Lung (tissue), 12 donors: Measurements from ENCODE around the gene GNAI2. TPM values are rescaled to one million over a fixed set of nuclear protein-coding genes. Genes with fewer than 3 reads are reported as not detected.
A peak's percentile ranks its signal among the peaks of the same experiment; 100 is the strongest.

Experiments used
- ATAC-seq: fragments of 200-7000 bp; cut with Tn5 transposase; one replicate; pipeline ENCODE4 v1.9.1; 2020; ENCODE audit warnings: moderate number of reproducible peaks; ENCODE audit not compliant: insufficient read depth, low FRiP score
- DNase-seq, 3 donors: peaks; one replicate each; pipeline ENCODE4 v3.0.0-alpha.2; 2013 to 2017
- H3K27ac ChIP-seq, 2 donors: one replicate each; pipeline ENCODE4 v1.5.1; 2013; ENCODE audit warnings: mild to moderate bottlenecking in 2 of 2, moderate library complexity in 2 of 2, control low read depth in 1 of 2, inconsistent platforms in 1 of 2, low read depth in 1 of 2, low read length in 1 of 2
- H3K27me3 ChIP-seq, 3 donors: one replicate each; pipeline ENCODE4 v1.5.1; 2013; ENCODE audit warnings: low read length in 2 of 3; ENCODE audit not compliant: control insufficient read depth in 3 of 3, insufficient read depth in 3 of 3
- H3K36me3 ChIP-seq, 4 donors: one replicate each; pipeline ENCODE4 v1.5.1; 2013; ENCODE audit warnings: low read length in 4 of 4, mild to moderate bottlenecking in 1 of 4, moderate library complexity in 1 of 4; ENCODE audit not compliant: control insufficient read depth in 4 of 4, insufficient read depth in 4 of 4
- H3K4me1 ChIP-seq, 5 donors: one replicate each; pipeline ENCODE4 v1.5.1; 2013; ENCODE audit warnings: low read length in 5 of 5, mild to moderate bottlenecking in 2 of 5, moderate library complexity in 1 of 5; ENCODE audit not compliant: control insufficient read depth in 5 of 5, insufficient read depth in 5 of 5
- H3K4me3 ChIP-seq: one replicate; pipeline ENCODE4 v1.5.1; 2013; ENCODE audit warnings: mild to moderate bottlenecking, control low read depth, moderate library complexity
- H3K9ac ChIP-seq, 2 donors: one replicate each; pipeline ENCODE4 v1.5.1; 2013; ENCODE audit warnings: low read length in 2 of 2, control low read depth in 1 of 2; ENCODE audit not compliant: insufficient read depth in 1 of 2
- H3K9me3 ChIP-seq, 4 donors: one replicate each; pipeline ENCODE4 v1.5.1; 2013; ENCODE audit warnings: low read length in 3 of 4, mild to moderate bottlenecking in 1 of 4, moderate library complexity in 1 of 4; ENCODE audit not compliant: control insufficient read depth in 4 of 4, insufficient read depth in 3 of 4
- WGBS, 2 donors: extraction: QIAGEN DNeasy Blood & Tissue Kit; methylation state at CpG; one replicate each; pipeline ENCODE4 v1.1.7; 2013; 5-methylcytosine and 5-hydroxymethylcytosine counted together
- polyA plus RNA-seq, 2 donors: library from polyadenylated mRNA; stranded (reverse); fragments of 200-250 nt; gene quantifications; one replicate each; pipeline ENCODE4 v1.2.1, GENCODE V29; 2013
- total RNA-seq, 2 donors: library from RNA; depleted of rRNA in 1 of 2; stranded (reverse); fragments of >200 nt in 1 of 2; gene quantifications; one replicate each; pipeline ENCODE4 v1.2.1, GENCODE V29; 2014 to 2021
- TF ChIP-seq, protein P1 (sequence below): IDR thresholded peaks from 2 replicates; pipeline ENCODE4 v1.5.1; 2012; ENCODE audit warnings: mild to moderate bottlenecking; ENCODE audit errors: control extremely low read depth, extremely low read depth
- donor health status: control.
- donor health status: control.
- donor health status: Bipolar disorder and iron deficiency.
- donor health status: healthy.
- donor health status: DM: yes; HTN: yes; CAD: no.

GNAI2 gene
- total and polyA plus RNA-seq, 4 donors, result 217 to 364 (median 278) TPM

DNA sequence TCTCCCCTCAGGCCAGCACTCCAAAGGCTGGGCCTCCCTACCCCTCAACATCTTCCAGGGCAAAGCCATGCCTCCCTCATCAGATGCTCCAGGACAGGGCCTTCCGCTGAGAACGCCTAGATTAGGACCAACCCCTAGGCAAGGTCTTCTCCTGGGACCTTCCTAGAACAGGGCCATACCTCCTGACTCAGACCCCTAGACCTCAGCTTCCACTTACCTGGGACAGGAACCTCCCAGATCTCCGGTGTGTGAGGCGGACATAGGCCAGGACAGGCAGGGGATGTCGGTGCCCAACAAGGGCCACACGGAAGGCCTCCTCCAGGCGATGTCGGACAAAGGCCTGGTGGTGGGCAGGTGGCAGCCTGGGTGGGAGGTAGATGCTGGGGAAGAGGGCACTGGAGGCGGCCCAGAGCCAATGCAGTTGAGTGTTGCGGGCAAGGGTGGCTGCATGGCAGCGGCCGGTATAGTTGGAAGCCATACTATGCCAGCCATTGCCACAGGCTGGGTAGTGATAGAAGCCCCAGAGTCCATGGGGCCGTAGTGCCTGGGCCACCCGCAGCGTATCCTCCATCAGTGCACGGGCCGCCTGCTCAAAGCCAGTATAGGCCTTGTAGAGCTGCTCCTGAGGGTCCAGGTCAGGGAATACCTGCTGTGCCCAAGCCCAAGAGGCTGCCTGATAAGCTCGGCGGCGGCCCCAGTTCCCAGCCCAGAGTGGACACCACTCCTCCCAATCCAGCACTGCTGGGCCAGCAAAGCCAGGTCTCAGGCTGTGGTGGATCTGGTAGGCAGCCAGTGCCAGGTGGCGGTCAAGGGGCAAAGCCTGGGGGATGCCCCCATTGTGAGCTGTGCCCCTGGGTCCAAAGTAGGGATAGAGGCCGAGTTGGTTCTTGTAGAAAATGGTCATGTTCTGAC, 58.7 kb downstream of the GNAI2 start:
- Histone ChIP-seq H3K4me1 (peaks cover 0 to 26% (median under 1%) of the 10 kb centered on the region in 5 donors), H3K4me3 (no peak overlapping the region), H3K9me3 (no peaks in the 10 kb centered on the region), H3K27ac (no peak overlapping the region), H3K27me3 (no peaks in the 10 kb centered on the region), H3K9ac (no peak overlapping the region), H3K36me3 (peaks cover 1 to 13% (median 3%) of the 10 kb centered on the region in 4 donors)
- DNase-seq (peak in 1 of 3 donors; percentile 9), ATAC-seq (no peak)
- 94% methylated on average over 19 to 22 of the region's 22 CpGs for WGBS, 2 donors
- TF ChIP-seq, protein P1, sequence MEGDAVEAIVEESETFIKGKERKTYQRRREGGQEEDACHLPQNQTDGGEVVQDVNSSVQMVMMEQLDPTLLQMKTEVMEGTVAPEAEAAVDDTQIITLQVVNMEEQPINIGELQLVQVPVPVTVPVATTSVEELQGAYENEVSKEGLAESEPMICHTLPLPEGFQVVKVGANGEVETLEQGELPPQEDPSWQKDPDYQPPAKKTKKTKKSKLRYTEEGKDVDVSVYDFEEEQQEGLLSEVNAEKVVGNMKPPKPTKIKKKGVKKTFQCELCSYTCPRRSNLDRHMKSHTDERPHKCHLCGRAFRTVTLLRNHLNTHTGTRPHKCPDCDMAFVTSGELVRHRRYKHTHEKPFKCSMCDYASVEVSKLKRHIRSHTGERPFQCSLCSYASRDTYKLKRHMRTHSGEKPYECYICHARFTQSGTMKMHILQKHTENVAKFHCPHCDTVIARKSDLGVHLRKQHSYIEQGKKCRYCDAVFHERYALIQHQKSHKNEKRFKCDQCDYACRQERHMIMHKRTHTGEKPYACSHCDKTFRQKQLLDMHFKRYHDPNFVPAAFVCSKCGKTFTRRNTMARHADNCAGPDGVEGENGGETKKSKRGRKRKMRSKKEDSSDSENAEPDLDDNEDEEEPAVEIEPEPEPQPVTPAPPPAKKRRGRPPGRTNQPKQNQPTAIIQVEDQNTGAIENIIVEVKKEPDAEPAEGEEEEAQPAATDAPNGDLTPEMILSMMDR, result no peak

DNA sequence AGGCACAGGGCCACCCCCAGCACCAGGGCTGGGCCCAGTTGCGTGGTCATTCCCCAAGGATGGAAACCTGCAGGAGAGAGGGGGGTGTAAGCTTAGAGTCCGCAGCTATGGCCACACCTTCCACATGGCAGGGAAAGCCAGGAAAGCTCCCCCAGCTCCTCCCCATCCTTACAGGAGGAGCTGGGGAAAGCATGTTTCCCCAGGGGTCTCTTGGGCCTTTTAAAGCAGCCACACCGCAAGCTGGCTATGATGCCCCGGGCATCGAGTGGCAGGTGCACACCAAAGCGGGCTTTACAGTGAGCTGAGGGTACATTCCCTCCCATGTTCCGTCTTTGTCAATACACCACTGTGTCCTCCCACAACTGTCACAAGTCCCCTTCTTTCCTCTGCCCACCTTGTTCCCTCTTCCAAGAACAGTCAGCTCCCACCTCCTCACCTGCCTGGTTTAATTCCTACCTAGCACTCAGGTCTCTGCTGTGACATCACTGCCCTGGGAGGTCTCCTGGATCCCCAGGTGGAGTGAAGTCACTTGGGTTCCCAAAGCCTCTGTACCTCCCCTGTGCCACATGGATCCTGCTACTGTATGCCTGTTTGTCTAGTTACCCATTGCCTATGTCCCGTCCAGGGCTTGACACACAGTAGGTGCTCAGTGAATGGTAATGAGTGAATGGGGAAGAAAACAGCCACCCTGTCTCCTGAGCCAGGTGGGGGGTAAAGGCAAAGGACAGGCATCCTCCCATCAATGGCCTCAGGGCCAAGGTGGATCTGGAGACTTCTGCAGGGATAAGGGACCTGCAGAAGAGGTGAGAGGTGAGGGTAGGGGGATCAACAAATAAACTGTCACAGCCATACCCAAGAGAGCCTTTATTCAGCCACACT, 59.8 kb downstream of the GNAI2 start:
- WGBS, 2 donors, result 93 to 94% methylated on average over 8 of the region's 8 CpGs
- DNase-seq, result no peak
- Histone ChIP-seq H3K4me1 (peaks cover 6 to 36% (median 9%) of the 10 kb centered on the region in 5 donors), H3K36me3 (peaks cover 0 to 4% (median 0%) of the 10 kb centered on the region in 4 donors), H3K27ac (no peak overlapping the region), H3K27me3 (no peaks in the 10 kb centered on the region), H3K9me3 (no peaks in the 10 kb centered on the region), H3K9ac (no peak overlapping the region), H3K4me3 (no peak overlapping the region)
- ATAC-seq, result no peak
- TF ChIP-seq, protein P1, result no peak

DNA sequence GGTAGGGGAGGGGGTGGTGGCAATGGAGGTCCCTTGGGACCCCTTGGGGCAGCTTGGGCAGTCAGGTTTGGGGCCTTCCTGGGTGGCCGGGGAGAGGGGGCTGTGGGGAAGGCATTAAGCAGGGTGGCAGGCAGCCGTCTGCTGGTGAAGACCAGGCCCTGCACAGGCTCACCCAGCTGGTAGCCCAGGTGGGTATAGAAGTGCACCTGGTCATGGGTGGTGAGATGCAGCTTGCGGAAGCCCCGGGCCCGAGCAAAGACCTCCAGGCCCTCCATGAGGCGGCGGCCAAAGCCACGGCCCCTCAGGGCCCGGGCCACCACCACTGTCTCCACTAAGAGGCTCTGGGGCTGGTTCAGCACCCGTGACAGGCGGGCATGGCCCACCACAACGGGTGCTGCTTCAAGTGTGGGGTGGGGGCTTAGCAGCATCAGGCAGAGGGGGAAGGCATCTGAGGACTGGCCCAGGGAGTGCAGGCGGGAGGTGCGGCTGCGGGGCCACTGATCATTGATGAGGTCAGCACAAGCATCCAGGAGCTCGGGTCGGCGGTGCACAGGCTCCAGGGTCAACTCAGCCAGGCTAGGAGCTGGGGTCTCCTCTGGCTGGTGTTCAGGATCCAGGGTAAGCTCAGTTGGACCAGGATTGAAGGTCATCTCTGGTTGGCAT, 60.8 kb downstream of the GNAI2 start:
- H3K4me1 ChIP-seq, result peaks cover 6 to 28% (median 12%) of the 10 kb centered on the region in 5 donors
- H3K27me3 ChIP-seq, result no peaks in the 10 kb centered on the region
- 95% methylated on average over 18 of the region's 18 CpGs for WGBS, 2 donors
- peak in 1 of 3 donors; percentile 7 for DNase-seq
- no peaks in the 10 kb centered on the region for H3K9me3 ChIP-seq
- H3K4me3 ChIP-seq, result no peak overlapping the region
- H3K36me3 ChIP-seq, result peaks cover 0 to 4% (median 0%) of the 10 kb centered on the region in 4 donors
- no peak overlapping the region for H3K27ac ChIP-seq
- ATAC-seq, result no peak
- TF ChIP-seq, protein P1, result no peak
- H3K9ac ChIP-seq, result no peak overlapping the region
